Left hindlimb (tissue), 1 donor: ENCODE results near the gene PCDH11Y.
A peak's percentile ranks its signal among the peaks of the same experiment; 100 is the strongest.
"Not testable (repeated sequence)": the region's sequence is repeated elsewhere in the genome, so short reads cannot be mapped to it uniquely, and the experiment has no call there.

ENCODE experiments used
- DNase-seq: peaks from one replicate; pipeline ENCODE4 v3.0.0-alpha.2; 2018

Gene PCDH11Y

GRCh38 chrY:5000057-5000456 is at the start of gene PCDH11Y:
Gene PCDH11Y (plus strand): TSS chrY:5000296. CDS start chrY:5057100, 56,804 bp downstream.
- DNase-seq = peak; percentile 36

- DNase-seq = not testable (repeated sequence)
These were observed 32.2 kb upstream of the PCDH11Y start for GRCh38 chrY:4967894-4968293.

GRCh38 chrY:4991743-4992400 is 8.2 kb upstream of the PCDH11Y start:
- not testable (repeated sequence) for DNase-seq

GRCh38 chrY:4994892-4995291 is 5.2 kb upstream of the PCDH11Y start:
- not testable (repeated sequence) for DNase-seq

GRCh38 chrY:5002476-5003184 is 2.5 kb downstream of the PCDH11Y start:
- not testable (repeated sequence) for DNase-seq

GRCh38 chrY:5038972-5039523 is 39.0 kb downstream of the PCDH11Y start:
- DNase-seq = not testable (repeated sequence)

- DNase-seq = not testable (repeated sequence)
These were observed 82.9 kb downstream of the PCDH11Y start for GRCh38 chrY:5083017-5083416.

GRCh38 chrY:5182998-5183397 is 182.9 kb downstream of the PCDH11Y start:
- DNase-seq = not testable (repeated sequence)

GRCh38 chrY:5215116-5215515 is 215.0 kb downstream of the PCDH11Y start:
- not testable (repeated sequence) for DNase-seq

- not testable (repeated sequence) for DNase-seq
These were observed 324.8 kb downstream of the PCDH11Y start for GRCh38 chrY:5324931-5325330.

GRCh38 chrY:5342220-5342619 is 342.1 kb downstream of the PCDH11Y start:
- DNase-seq = not testable (repeated sequence)

- DNase-seq = not testable (repeated sequence)
These were observed 543.6 kb downstream of the PCDH11Y start for GRCh38 chrY:5543705-5544104.

GRCh38 chrY:5638589-5638988 is 638.5 kb downstream of the PCDH11Y start:
- not testable (repeated sequence) for DNase-seq

GRCh38 chrY:5679265-5679664 is 679.2 kb downstream of the PCDH11Y start:
- not testable (repeated sequence) for DNase-seq

GRCh38 chrY:5708727-5709126 is 708.6 kb downstream of the PCDH11Y start:
- not testable (repeated sequence) for DNase-seq

- not testable (repeated sequence) for DNase-seq
These were observed 709.8 kb downstream of the PCDH11Y start for GRCh38 chrY:5709788-5710381.

- DNase-seq = not testable (repeated sequence)
These were observed 761.3 kb downstream of the PCDH11Y start for GRCh38 chrY:5761403-5761802.

- not testable (repeated sequence) for DNase-seq
These were observed 776.4 kb downstream of the PCDH11Y start for GRCh38 chrY:5776485-5776884.
